ENCODE data around the gene RRAS.

The RRAS gene

DNA sequence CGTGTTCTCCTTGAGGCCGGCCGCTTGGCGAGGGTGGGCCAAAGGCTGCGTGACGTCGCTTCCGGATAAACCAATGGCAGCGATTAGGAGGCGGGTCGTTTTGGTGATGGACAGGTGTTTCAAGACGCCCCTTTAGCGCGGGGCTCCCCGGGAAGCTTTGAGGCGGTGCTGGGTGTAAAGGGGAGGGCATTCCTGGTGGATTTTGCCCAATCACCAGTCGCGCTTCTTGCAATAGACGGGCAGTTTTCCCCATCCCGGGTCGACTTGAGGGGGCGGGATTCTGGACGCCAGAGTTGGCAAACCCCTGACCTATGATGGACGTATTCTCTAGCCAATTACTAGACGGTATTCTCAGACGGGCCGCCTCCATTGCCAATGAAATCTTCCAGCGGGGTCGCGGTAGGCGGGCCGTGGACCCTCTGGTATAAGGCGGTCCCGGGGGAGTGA lies 36.9 kb upstream of the RRAS start:
- peak; percentile 49 for TF ChIP-seq FOXP2 (optimal IDR thresholded peaks at IDR 0.05; ENCODE audit: borderline replicate concordance, extremely low read depth, extremely low read length, insufficient read depth)
- TF ChIP-seq POLR2AphosphoS5 (IDR thresholded peaks at IDR 0.05; ENCODE audit: low read depth, low read length): no peak

DNA sequence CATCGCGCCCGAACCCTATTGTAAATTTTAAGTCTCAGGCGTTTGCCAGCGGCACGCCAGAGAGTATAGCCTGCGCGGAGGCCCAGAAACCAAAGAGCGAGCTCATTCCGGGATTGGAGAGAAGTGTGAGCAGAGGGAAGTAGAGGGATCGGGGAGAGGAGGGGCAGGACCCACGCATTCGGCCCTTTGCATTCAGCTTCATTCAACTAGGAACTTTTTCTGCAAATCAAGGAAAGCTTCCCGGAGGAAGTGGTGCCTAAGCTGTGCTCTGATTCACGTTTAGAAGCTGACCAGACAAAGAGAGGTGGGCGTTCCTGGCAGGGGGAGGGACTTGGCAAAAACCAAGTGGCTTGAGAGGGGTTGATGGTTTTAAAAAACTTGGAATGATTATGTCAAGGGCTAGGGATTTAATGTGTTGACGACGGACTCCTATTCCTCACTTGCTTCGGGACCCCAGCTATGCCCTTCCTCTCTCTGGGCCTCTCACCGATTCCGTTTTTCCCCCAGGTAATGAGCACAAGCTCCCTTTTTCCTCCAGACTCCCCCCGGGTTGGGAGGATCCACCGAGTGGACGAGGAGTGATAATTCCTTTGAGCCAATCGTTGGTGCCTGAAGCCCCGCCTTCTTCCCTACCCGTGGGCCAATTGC lies 36.3 kb upstream of the RRAS start:
- 0 out of 2 replicates have a peak, but pooled peaks have one; percentile 37 for TF ChIP-seq TAF1 (IDR thresholded peaks at IDR 0.05; ENCODE audit: borderline replicate concordance, insufficient read depth, low read length)
- no peak for TF ChIP-seq SIN3A (IDR thresholded peaks at IDR 0.05; ENCODE audit: borderline replicate concordance, insufficient read depth, low read length)
- TF ChIP-seq POLR2AphosphoS5 (IDR thresholded peaks at IDR 0.05; ENCODE audit: low read depth, low read length): peak; percentile 55; the same call in 1 of the 2 replicates
- TF ChIP-seq, protein P1, sequence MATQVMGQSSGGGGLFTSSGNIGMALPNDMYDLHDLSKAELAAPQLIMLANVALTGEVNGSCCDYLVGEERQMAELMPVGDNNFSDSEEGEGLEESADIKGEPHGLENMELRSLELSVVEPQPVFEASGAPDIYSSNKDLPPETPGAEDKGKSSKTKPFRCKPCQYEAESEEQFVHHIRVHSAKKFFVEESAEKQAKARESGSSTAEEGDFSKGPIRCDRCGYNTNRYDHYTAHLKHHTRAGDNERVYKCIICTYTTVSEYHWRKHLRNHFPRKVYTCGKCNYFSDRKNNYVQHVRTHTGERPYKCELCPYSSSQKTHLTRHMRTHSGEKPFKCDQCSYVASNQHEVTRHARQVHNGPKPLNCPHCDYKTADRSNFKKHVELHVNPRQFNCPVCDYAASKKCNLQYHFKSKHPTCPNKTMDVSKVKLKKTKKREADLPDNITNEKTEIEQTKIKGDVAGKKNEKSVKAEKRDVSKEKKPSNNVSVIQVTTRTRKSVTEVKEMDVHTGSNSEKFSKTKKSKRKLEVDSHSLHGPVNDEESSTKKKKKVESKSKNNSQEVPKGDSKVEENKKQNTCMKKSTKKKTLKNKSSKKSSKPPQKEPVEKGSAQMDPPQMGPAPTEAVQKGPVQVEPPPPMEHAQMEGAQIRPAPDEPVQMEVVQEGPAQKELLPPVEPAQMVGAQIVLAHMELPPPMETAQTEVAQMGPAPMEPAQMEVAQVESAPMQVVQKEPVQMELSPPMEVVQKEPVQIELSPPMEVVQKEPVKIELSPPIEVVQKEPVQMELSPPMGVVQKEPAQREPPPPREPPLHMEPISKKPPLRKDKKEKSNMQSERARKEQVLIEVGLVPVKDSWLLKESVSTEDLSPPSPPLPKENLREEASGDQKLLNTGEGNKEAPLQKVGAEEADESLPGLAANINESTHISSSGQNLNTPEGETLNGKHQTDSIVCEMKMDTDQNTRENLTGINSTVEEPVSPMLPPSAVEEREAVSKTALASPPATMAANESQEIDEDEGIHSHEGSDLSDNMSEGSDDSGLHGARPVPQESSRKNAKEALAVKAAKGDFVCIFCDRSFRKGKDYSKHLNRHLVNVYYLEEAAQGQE (IDR thresholded peaks at IDR 0.05; ENCODE audit: insufficient read depth in 1 of 2, low read depth in 2 of 2, low read length in 2 of 2): no peak; a peak in 1 of 4 replicates

DNA sequence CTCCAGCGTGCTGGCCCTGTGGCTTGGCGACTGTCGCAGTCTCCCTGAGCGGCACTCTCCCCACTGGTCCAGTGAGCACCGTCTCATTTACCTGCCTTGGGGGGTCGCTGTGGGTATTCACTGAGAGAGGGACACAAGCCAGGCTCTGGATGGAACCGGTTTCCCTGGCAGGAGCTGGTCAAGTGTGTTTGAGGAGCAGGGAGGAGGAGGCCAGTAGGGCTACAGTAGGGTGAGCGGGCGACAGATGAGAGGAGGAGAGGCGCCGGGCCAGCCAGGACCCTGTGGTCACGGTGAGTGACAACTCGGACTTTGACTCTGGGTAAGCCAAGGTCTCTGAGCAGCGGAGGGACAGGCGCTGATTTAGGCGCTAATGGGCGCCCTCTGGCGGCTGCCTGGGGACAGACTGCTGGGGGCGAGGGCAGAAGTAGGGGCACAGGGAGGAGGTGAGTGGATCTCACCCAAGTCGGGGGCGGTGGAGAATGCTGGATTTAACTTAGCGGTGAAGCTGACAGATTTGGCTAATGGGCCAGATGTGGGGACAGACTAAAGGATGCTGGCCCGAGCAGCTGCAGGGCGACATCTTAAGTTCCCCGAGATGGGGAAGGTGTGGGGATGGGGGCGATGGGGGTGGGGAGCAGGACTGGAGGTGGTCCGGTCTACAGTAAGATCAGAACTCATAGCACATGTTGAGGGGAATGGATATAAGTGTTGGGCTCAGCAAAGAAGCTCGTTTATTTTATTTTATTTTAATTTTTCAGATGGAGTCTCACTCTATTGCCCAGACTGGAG lies 32.4 kb upstream of the RRAS start:
- TF ChIP-seq, protein P1 (IDR thresholded peaks at IDR 0.05; ENCODE audit: insufficient read depth in 1 of 2, low read depth in 2 of 2, low read length in 2 of 2): no peak
- TF ChIP-seq POLR2AphosphoS5 (IDR thresholded peaks at IDR 0.05; ENCODE audit: low read depth, low read length) (no peak), FOXP2 (optimal IDR thresholded peaks at IDR 0.05; ENCODE audit: borderline replicate concordance, extremely low read depth, extremely low read length, insufficient read depth) (no peak), SIN3A (IDR thresholded peaks at IDR 0.05; ENCODE audit: borderline replicate concordance, insufficient read depth, low read length) (no peak)

DNA sequence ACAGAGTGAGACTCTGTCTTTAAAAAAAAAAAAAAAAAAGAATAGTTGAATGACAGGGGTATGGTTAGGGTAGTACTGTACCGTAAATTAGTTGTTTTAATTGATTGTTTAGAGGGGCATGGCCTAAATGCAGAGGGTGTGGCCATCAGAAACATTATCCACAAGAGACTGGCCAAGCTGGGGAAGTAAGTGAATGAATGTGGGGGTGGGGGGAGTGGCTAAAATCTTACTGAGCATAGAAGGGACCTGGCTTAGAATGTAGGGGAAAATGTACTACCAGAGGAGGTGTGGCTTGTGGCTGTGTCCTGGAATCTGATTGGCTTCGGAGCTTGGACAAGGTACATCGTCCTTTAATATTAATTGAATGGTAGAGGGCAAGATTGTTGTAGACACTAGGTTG lies 29.6 kb upstream of the RRAS start:
- TF ChIP-seq POLR2AphosphoS5 (IDR thresholded peaks at IDR 0.05; ENCODE audit: low read depth, low read length): no peak
- TF ChIP-seq, protein P1 (IDR thresholded peaks at IDR 0.05; ENCODE audit: insufficient read depth in 1 of 2, low read depth in 2 of 2, low read length in 2 of 2): no peak
- no peak for TF ChIP-seq TAF1 (IDR thresholded peaks at IDR 0.05; ENCODE audit: borderline replicate concordance, insufficient read depth, low read length)
- TF ChIP-seq SIN3A (IDR thresholded peaks at IDR 0.05; ENCODE audit: borderline replicate concordance, insufficient read depth, low read length): no peak
- TF ChIP-seq FOXP2 (optimal IDR thresholded peaks at IDR 0.05; ENCODE audit: borderline replicate concordance, extremely low read depth, extremely low read length, insufficient read depth): no peak

DNA sequence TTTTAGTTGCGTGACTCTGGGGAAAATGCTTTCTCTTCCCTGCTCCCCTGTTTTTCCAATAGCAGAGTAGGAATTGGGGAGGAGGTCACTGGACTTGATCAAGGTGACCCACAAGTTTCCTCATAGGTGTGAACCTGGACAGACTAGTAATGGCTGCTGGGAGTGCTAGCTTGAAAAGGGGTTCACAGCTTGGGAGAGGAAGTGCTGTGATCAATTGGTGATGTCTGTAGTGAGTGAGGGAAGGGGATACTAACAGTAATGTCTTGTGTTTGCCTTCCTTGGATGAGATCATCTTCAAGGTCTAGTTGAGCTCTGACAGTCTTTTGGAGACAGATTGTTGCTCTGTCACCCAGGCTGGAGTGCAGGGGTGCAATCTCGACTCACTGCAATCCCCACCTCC lies 27.5 kb upstream of the RRAS start:
- no peak for TF ChIP-seq SIN3A (IDR thresholded peaks at IDR 0.05; ENCODE audit: borderline replicate concordance, insufficient read depth, low read length)
- TF ChIP-seq, protein P1 (IDR thresholded peaks at IDR 0.05; ENCODE audit: insufficient read depth in 1 of 2, low read depth in 2 of 2, low read length in 2 of 2): no peak
- no peak for TF ChIP-seq POLR2AphosphoS5 (IDR thresholded peaks at IDR 0.05; ENCODE audit: low read depth, low read length)
- no peak for TF ChIP-seq TAF1 (IDR thresholded peaks at IDR 0.05; ENCODE audit: borderline replicate concordance, insufficient read depth, low read length)
- no peak for TF ChIP-seq FOXP2 (optimal IDR thresholded peaks at IDR 0.05; ENCODE audit: borderline replicate concordance, extremely low read depth, extremely low read length, insufficient read depth)

Data from PFSK-1 (cell line).